Gastrocnemius medialis (tissue), 4 donors: ENCODE measurements around the gene CRYL1.

ENCODE experiments used
- POLR2A ChIP-seq, 2 donors: fragments of 450-650 bp; IDR thresholded peaks; one replicate each; pipeline ENCODE4 v1.6.1; 2017; ENCODE audit warnings: antibody characterized with exemption in 2 of 2, mild to moderate bottlenecking in 2 of 2, moderate library complexity in 2 of 2
- TF ChIP-seq, protein P1 (sequence below), 5 experiments: fragments of 450-650 bp in 3 of 5; fragments of 200-600 bp in 2 of 5; sonication (generic) in 2 of 5; IDR thresholded peaks in 4 of 5; conservative IDR thresholded peaks in 1 of 5; 1 replicate in 4 of 5; 2 replicates in 1 of 5; pipeline ENCODE4 v1.5.1; 2016 to 2019; ENCODE audit warnings: antibody characterized with exemption in 5 of 5, mild to moderate bottlenecking in 3 of 5, moderate library complexity in 3 of 5

- TF ChIP-seq POLR2A (IDR thresholded peaks at IDR 0.05): no peak
- TF ChIP-seq, protein P1, sequence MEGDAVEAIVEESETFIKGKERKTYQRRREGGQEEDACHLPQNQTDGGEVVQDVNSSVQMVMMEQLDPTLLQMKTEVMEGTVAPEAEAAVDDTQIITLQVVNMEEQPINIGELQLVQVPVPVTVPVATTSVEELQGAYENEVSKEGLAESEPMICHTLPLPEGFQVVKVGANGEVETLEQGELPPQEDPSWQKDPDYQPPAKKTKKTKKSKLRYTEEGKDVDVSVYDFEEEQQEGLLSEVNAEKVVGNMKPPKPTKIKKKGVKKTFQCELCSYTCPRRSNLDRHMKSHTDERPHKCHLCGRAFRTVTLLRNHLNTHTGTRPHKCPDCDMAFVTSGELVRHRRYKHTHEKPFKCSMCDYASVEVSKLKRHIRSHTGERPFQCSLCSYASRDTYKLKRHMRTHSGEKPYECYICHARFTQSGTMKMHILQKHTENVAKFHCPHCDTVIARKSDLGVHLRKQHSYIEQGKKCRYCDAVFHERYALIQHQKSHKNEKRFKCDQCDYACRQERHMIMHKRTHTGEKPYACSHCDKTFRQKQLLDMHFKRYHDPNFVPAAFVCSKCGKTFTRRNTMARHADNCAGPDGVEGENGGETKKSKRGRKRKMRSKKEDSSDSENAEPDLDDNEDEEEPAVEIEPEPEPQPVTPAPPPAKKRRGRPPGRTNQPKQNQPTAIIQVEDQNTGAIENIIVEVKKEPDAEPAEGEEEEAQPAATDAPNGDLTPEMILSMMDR (IDR thresholded peaks at IDR 0.05 in 4 of 5, conservative IDR thresholded peaks at IDR 0.05 in 1 of 5): no peak
These were observed 130.4 kb downstream of the CRYL1 start for GRCh38 chr13:20395061-20395916.
